Muscle layer of colon (tissue), 2 donors: ENCODE results near the gene NPIPB9.
"Not testable (repeated sequence)": the region's sequence is repeated elsewhere in the genome, so short reads cannot be mapped to it uniquely, and the experiment has no call there.

Experiments
- H3K27ac ChIP-seq: one replicate; pipeline ENCODE4 v1.7.0; 2013; ENCODE audit warnings: low read depth, mild to moderate bottlenecking, low read length, moderate library complexity
- H3K27me3 ChIP-seq, 2 donors: one replicate each; pipeline ENCODE4 v1.7.0; 2013; ENCODE audit warnings: low read length in 2 of 2, mild to moderate bottlenecking in 2 of 2; ENCODE audit not compliant: insufficient read depth in 2 of 2, control insufficient read depth in 1 of 2
- H3K36me3 ChIP-seq: one replicate; pipeline ENCODE4 v1.7.0; 2013; ENCODE audit warnings: mild to moderate bottlenecking, low read length; ENCODE audit not compliant: insufficient read depth
- H3K4me1 ChIP-seq: one replicate; pipeline ENCODE4 v1.7.0; 2013; ENCODE audit warnings: mild to moderate bottlenecking, low read length; ENCODE audit not compliant: insufficient read depth
- H3K4me3 ChIP-seq, 2 donors: one replicate each; pipeline ENCODE4 v1.7.0; 2013; ENCODE audit warnings: low read length in 2 of 2, low read depth in 1 of 2, mild to moderate bottlenecking in 1 of 2, moderate library complexity in 1 of 2
- H3K9ac ChIP-seq: one replicate; pipeline ENCODE4 v1.7.0; 2013; ENCODE audit warnings: low read length
- H3K9me3 ChIP-seq: one replicate; pipeline ENCODE4 v1.7.0; 2013; ENCODE audit warnings: mild to moderate bottlenecking, low read length
- donor health status: abdominal sarcoma.
- donor health status: Adenocarcinoma of cecum.

NPIPB9 gene

DNA sequence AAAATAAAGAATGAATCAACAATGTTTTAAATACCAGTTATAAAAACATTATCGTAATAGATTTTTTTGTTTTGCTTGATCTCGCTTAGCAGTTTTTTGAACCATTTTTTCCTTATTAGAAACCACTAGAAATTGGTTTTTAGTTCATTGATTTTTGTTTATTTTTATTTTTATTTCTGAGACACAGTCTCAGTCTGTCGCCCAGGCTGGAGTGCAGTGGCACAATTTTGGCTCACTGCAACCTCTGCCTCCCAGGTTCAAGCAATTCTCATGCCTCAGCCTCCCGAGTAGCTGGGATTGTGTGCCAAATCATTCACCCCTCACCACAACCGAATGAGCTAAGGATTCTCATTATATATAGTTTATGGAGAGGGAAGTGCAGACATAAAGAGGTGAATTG, at the start of gene NPIPB9:
TSS of gene NPIPB9 (plus strand) at position 301 of the 400 bp plus-strand sequence.
- not testable (repeated sequence) for H3K27me3 ChIP-seq, H3K27ac ChIP-seq, H3K9ac ChIP-seq, H3K36me3 ChIP-seq, H3K9me3 ChIP-seq, H3K4me1 ChIP-seq, H3K4me3 ChIP-seq

DNA sequence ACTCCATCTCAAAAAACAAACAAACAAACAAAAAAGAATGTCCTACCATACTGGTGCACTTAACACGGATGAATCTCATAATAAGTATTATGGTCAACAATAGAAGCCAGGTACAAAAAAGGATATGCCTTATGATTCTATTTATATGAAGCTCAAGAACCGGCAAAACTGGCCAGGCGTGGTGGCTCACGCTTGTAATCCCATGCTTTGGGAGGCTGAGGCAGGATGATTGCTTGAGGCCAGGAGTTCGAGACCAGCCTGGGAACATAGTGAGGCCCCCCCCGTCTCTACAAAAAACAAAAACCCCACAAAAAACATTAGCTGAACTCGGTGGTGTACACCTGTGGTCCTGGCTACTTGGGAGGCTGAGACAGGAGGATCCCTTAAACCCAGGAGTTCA, 47.3 kb upstream of the NPIPB9 start:
- not testable (repeated sequence) for H3K4me3 ChIP-seq, H3K27me3 ChIP-seq, H3K9me3 ChIP-seq, H3K4me1 ChIP-seq, H3K36me3 ChIP-seq, H3K27ac ChIP-seq, H3K9ac ChIP-seq

DNA sequence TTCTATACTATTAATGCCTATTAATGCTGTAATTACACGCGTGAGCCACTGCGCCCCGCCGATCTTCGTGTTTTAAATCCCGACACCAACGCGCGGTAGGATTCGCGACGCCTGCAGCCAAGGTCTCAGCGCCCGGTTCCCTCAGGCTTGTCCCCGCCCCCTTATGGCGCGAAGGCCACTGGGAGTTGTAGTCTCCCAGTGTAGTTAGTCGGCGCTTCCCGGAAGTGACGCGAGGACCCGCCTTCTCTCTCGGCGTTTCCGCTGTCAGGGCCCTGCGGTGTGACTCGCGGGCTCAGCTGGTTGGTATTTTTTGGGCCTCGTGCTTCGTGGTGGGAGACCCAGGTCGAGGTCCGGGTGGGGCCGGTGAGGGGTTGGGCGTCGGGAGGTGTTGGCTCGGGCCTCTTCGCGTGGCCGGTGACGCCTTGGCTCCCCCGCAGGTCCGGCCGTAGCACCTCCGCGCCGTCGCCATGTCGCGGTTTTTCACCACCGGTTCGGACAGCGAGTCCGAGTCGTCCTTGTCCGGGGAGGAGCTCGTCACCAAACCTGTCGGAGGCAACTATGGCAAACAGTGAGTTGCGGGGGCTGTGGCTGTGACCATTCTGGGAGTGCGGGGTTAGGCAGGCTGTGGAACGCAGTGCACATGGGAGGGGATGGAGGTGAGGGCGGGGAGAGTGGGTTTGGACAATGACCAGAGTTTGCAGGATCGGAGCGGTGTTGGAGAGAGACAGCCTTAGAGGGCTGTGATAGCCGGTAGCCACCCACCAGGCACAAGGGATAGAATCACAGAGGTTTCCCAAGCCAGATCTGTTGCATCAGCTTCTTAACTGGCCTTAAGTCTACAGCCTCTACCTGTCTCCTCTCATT, 40.1 kb upstream of the NPIPB9 start, which contains the start of gene EIF3C:
TSS of gene EIF3C (plus strand) at position 245 of the 864 bp plus-strand sequence. CDS start at position 468, 223 bp downstream.
- not testable (repeated sequence) for H3K27me3 ChIP-seq, H3K9ac ChIP-seq, H3K9me3 ChIP-seq, H3K27ac ChIP-seq, H3K36me3 ChIP-seq, H3K4me3 ChIP-seq, H3K4me1 ChIP-seq

DNA sequence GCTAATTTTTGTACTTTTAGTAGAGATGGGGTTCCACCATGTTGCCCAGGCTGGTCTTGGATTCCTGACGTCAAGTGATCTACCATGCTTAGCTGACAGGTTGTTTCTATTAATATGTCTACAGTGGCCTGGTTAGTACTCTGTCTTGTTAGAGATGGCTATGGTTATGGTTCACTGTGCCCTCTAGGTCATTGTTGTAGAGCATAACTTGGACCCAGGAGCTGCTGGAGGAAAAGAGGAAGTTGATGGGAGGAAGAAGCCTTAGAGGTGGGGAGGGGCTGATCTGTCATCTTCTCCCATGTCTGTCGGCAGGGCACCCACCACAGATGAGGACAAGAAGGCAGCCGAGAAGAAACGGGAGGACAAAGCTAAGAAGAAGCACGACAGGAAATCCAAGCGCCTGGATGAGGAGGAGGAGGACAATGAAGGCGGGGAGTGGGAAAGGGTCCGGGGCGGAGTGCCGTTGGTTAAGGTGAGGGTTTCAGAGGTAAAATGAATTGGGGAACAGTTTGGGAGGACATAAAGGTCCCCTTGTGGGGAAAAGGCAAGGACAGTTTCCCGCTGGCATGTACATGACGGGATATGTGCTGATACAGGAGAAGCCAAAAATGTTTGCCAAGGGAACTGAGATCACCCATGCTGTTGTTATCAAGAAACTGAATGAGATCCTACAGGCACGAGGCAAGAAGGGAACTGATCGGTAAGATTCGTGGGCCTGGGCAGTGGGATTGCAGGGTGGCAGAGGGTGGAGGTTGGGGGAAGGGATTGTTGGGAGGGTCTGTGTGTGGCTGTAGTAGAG, 28.5 kb upstream of the NPIPB9 start:
- H3K27ac ChIP-seq, H3K9me3 ChIP-seq, H3K36me3 ChIP-seq, H3K4me1 ChIP-seq, H3K27me3 ChIP-seq, H3K9ac ChIP-seq, H3K4me3 ChIP-seq: not testable (repeated sequence)

DNA sequence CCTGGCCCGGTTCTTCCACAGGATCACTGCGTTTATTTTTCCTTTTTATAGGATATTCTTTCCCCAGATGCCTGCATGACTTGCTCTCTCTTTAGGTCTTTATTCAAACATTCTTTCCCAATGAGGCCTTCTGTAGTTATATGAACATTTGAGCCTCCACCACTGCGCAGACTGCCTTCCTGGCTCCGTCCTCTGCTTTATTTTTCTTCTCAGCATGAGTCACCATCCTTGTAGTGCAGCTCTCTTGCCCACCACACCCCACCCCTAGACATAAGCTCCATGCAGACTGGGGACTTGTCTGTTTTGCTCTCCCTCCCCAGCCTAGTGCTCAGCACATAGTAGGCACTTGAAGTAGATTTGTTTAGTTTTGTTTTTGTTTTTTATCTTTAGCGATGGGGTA, 20.3 kb upstream of the NPIPB9 start:
- H3K4me3 ChIP-seq, H3K27ac ChIP-seq, H3K9ac ChIP-seq, H3K4me1 ChIP-seq, H3K27me3 ChIP-seq, H3K36me3 ChIP-seq, H3K9me3 ChIP-seq: not testable (repeated sequence)

DNA sequence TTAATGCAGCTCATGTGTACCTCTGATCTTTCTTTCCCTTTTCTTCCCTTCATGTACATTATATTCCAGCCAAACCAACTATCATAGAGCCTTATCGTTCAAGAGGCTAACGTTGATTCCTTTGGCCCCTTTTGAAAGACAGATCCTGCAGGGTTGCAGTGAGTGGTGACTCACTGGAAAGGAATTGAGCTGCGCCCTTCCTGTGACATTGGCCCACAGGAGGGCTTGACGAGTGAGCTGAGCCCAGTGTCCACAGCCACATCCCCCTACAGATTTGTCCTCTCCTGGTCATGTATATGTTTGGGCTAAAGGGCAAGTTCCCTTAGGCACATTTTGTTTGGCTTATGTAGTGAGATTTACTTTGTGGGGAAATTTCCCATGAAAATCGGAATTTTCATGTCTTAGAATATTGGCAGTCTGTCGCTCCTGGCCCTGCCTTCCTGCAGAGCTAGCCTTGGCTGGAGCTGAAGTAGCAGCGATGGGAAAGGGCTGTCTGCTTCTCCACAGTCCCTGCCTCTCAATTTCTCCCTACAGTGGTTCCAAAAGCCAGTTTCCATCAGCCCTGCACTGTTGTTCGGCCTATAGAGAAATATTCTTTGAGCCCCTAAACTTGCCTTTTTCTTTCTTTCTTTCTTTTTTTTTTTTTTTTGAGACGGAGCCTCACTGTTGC, 19.0 kb upstream of the NPIPB9 start:
- H3K36me3 ChIP-seq, H3K27ac ChIP-seq: not testable (repeated sequence)

DNA sequence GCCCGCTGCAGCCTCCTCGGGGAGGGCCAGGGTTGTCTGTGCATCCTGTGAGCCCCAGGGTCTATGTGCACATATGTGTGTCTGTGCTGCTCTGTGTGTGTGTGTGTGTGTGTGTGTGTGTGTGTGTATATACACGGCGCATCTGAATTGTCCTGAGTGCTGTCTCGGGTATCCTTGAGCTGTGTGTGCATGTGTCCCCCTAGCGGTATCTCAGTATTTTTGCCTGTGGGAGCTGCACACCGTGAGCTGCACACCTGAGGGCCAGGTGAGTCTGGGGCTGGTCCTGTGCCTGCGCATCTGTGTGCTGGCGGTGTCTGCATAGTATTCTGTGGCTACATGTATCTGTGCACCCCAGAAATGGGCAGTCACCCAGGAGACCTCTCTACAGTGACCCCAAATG, 11.8 kb upstream of the NPIPB9 start:
- not testable (repeated sequence) for H3K4me3 ChIP-seq, H3K27ac ChIP-seq, H3K36me3 ChIP-seq, H3K9me3 ChIP-seq, H3K4me1 ChIP-seq, H3K9ac ChIP-seq, H3K27me3 ChIP-seq

More for the DNA sequence above, 19.0 kb upstream of the NPIPB9 start:
- not testable (repeated sequence) for H3K4me1 ChIP-seq, H3K27me3 ChIP-seq, H3K9ac ChIP-seq, H3K4me3 ChIP-seq, H3K9me3 ChIP-seq

DNA sequence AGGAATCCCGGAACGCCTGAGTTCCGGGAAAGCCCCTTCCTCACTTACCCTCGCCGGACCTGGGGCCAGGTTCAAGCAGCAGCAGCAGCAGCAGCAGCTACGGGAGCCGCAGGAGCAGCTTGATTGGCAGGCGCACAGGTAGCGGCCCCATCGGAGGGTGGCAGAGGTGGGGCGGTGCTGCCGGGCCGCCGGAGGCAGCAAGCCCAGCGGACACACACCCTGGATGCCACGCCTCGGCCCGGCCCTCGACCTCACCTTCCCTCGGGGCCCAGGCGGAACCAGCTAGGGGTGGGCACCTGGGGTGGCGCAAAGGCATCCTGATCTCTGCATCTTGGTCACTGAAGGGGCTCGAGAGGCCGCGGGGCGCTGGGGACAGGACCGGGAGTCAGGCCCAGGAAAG, 11.0 kb upstream of the NPIPB9 start:
- H3K27me3 ChIP-seq, H3K9ac ChIP-seq, H3K9me3 ChIP-seq, H3K27ac ChIP-seq, H3K36me3 ChIP-seq, H3K4me1 ChIP-seq, H3K4me3 ChIP-seq: not testable (repeated sequence)

DNA sequence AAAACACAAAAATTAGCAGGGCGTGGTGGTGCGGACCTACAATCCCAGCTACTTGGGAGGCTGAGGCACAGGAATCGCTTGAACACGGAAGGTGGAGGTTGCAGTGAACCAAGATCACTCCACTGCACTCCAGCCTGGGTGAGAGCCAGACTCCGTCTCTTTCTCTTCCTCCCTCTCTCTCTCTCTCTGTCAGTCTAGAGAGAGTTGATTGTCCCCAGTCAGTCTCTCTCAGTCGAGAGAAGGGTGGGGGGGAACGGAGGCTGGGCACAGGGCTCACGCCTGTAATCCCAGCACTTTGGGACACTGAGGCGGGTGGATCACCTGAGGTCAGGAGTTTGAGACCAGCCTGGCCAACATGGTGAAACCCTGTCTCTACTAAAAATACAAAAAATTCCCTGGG, 10.3 kb upstream of the NPIPB9 start:
- not testable (repeated sequence) for H3K27me3 ChIP-seq, H3K9me3 ChIP-seq, H3K36me3 ChIP-seq, H3K9ac ChIP-seq, H3K27ac ChIP-seq, H3K4me1 ChIP-seq, H3K4me3 ChIP-seq

DNA sequence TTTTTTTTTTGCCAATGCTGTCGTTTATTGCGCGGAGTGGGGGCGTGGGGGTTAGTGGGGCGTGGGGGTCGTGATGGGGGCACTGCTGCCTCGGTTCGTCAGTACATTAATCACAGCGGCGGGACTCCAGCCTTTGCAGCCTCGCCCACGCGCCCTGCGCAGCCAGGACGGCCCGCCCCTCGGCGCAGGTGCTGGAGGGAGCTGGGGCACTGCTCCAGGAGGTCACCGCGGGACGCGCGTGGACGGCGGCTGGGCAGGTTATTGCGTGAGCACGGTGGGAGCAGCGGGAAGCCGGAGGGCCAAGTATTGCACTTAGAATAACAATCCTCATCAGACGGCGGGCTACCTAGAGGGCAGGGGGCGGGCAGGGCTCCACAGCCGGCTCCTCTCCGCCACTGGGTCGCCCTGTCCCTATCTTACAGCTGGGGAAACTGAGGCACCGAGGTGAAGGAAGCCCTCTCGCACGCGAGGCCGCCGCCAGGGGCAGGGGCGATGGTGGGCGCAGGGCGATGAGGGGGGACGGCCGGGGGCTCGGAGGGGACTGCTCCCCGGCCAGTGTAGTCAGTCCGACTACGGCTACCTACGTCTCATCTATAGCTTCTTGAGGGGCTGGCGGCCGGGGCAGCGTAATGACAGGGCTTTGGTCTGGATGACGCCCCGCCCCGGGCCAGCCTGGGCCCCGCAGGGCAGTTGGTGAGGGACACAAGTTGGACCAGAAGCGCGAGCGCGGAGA, 4.8 kb upstream of the NPIPB9 start:
- not testable (repeated sequence) for H3K4me3 ChIP-seq, H3K4me1 ChIP-seq, H3K27ac ChIP-seq, H3K27me3 ChIP-seq, H3K9ac ChIP-seq, H3K36me3 ChIP-seq, H3K9me3 ChIP-seq

DNA sequence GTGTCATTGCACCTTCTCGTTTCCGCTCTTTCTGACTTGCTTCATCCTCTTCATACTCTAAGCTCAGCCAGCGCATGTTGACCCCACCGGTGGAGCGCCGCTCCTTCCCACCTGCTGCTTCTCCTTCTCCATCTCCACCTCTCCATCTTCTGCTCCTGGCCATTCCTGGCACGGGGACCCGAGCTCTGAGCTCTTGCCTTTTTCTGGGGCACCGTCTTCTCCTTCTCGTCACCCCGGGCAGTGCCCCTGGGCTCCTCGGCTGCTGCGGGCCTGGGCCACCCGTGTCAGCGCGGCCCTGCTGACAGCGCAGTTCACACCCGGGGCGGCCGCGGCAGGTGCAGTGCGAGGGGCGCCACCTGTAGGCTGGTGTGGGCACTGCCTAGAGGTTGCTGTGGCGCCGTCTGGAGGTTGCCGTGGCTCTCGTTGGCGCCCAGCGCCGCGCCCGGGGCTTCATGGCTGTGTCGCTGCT, 1.6 kb upstream of the NPIPB9 start:
- H3K4me3 ChIP-seq, H3K36me3 ChIP-seq, H3K27ac ChIP-seq, H3K9me3 ChIP-seq, H3K4me1 ChIP-seq, H3K9ac ChIP-seq, H3K27me3 ChIP-seq: not testable (repeated sequence)
